Measurements from ENCODE around the gene GPC6.

The GPC6 gene

DNA sequence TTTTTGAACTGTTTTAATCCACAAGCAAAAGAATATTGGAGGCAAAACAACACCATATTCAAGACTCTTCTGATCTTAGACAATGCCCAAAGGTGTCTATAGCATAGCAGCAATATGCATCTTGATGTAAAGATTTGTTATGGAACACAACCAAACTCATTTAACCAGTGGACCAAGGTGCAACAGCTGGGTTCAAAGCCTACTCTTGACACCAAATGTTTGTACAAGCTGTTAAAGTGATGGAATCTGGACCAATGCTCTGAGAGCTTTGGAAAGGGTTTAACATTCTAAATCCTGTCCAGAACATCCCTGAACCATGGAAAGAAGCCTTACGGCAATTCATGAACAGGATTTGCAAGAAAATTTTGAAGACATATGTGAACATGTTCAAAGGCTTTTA is 520.0 kb downstream of the GPC6 start:
- TF ChIP-seq CTCF (conservative IDR thresholded peaks at IDR 0.05), result no peak
- no peak overlapping the region for H3K27ac ChIP-seq

GRCh38 chr13:93750676-93751075 is 524.1 kb downstream of the GPC6 start:
- no peak overlapping the region for H3K27ac ChIP-seq

GRCh38 chr13:93751117-93751516 is 524.5 kb downstream of the GPC6 start:
- no peak for TF ChIP-seq CTCF (conservative IDR thresholded peaks at IDR 0.05)
- H3K27ac ChIP-seq, result no peak overlapping the region

More at GRCh38 chr13:93750676-93751075, 524.1 kb downstream of the GPC6 start:
- no peak for TF ChIP-seq CTCF (conservative IDR thresholded peaks at IDR 0.05)

GRCh38 chr13:93752541-93752940 is 525.9 kb downstream of the GPC6 start:
- no peak for TF ChIP-seq CTCF (conservative IDR thresholded peaks at IDR 0.05)
- no peak overlapping the region for H3K27ac ChIP-seq

- H3K27ac ChIP-seq, result no peak overlapping the region
- TF ChIP-seq CTCF (conservative IDR thresholded peaks at IDR 0.05), result no peak
These were observed 527.0 kb downstream of the GPC6 start for GRCh38 chr13:93753639-93754038.

DNA sequence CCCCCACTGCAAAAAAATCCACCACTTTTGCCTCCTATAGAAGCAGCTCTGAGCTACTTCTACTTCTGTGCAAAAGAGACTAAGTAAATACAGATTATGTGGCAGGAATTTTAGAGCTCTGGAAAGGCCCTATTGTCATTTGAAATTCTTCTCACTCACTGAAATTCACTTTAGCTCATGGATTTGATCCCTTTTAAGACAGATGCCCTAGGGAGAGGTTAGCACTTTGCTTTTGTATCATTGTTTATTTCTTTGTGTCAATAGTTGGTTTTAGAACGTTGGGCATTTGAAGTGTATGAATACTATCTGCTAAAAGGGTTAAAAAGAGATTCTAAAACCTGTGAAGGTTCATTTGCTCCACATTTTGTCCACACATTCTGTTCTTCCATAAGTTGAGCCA is 528.7 kb downstream of the GPC6 start:
- H3K27ac ChIP-seq, result no peak overlapping the region
- no peak for TF ChIP-seq CTCF (conservative IDR thresholded peaks at IDR 0.05)

DNA sequence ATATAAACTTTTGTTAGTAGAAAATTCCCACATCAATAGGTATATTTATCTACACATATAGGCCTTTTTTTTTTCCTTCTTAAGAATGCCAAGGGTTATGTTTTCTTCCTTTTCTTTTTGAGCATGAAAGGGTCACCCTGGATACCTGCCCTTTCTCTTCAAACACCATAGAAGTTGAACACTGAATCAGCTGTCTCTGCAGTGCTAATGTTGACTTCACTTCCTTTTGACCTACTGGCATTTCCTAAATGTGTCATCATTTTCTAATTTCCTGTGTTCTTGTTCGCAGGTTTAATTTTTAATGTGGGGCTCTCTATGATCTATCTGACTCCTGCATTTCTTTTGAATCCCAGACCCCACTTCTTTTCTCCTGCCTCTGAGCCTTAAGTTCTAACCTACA is 532.0 kb downstream of the GPC6 start:
- no peak for TF ChIP-seq CTCF (conservative IDR thresholded peaks at IDR 0.05)

More for the DNA sequence above, 532.0 kb downstream of the GPC6 start:
- H3K27ac ChIP-seq, result no peak overlapping the region
